H1 (cell line): ENCODE results near the gene TTC34. TPM values are rescaled to one million over a fixed set of nuclear protein-coding genes. Genes with fewer than 3 reads are reported as not detected.

Source experiments
- CTCF ChIA-PET: fragments of 300-600 bp; sonication (Branson Sonifier 250); formaldehyde crosslinking; loops from one replicate; lab custom pipeline; 2021; ENCODE audit not compliant: partially characterized antibody; lab: Charles Lee
- POLR2A ChIA-PET: fragments of 300-600 bp; sonication (Branson Sonifier 250); formaldehyde crosslinking; loops from one replicate; lab custom pipeline; 2021; ENCODE audit warnings: inconsistent platforms; ENCODE audit not compliant: partially characterized antibody; lab: Charles Lee
- DNase-seq, 2 experiments: peaks; one replicate each; pipeline versions ENCODE4 v3.0.0 to v3.0.0-alpha.2; 2010 to 2022; ENCODE audit warnings: low spot score in 2 of 2, low read depth in 1 of 2, mixed read lengths in 1 of 2
- FAIRE-seq: peaks from 2 replicates; lab custom pipeline; 2011; peaks lifted over from hg19 to GRCh38; lab: Jason Lieb, UNC
- H2AFZ ChIP-seq: 2 replicates; pipeline ENCODE4 v1.8.1; 2012; ENCODE audit warnings: low read length, inconsistent platforms
- H2AK5ac ChIP-seq: 2 replicates; pipeline ENCODE4 v1.6.1; 2013; ENCODE audit warnings: low read depth, low read length
- H2BK120ac ChIP-seq: replicated peaks from 2 replicates; pipeline ENCODE3; 2013; ENCODE audit warnings: low read depth, low read length, inconsistent platforms
- H2BK12ac ChIP-seq: 2 replicates; pipeline ENCODE4 v1.6.1; 2013; ENCODE audit warnings: low read depth, low read length
- H2BK15ac ChIP-seq: 2 replicates; pipeline ENCODE4 v1.6.1; 2013; ENCODE audit warnings: low read length
- H2BK20ac ChIP-seq: 2 replicates; pipeline ENCODE4 v1.6.1; 2013; ENCODE audit warnings: low read length
- H2BK5ac ChIP-seq: 2 replicates; pipeline ENCODE4 v1.6.1; 2013; ENCODE audit warnings: low read depth, low read length
- H3K14ac ChIP-seq: 2 replicates; pipeline ENCODE4 v1.6.1; 2013; ENCODE audit warnings: inconsistent platforms; ENCODE audit not compliant: insufficient read length
- H3K18ac ChIP-seq: 2 replicates; pipeline ENCODE4 v1.6.1; 2013; ENCODE audit warnings: low read length; ENCODE audit errors: extremely low read depth
- H3K23ac ChIP-seq: 2 replicates; pipeline ENCODE4 v1.6.1; 2013; ENCODE audit warnings: inconsistent platforms; ENCODE audit not compliant: insufficient read length
- H3K23me2 ChIP-seq: 2 replicates; pipeline ENCODE4 v1.6.1; 2013; ENCODE audit warnings: low read depth, low read length
- H3K27ac ChIP-seq: 2 replicates; pipeline ENCODE4 v1.6.1; 2011; ENCODE audit warnings: low read depth, low read length, inconsistent platforms
- H3K27me3 ChIP-seq, 4 experiments: replicated peaks in 1 of 4; 1 replicate in 1 of 4; 2 replicates in 3 of 4; pipeline versions ENCODE4 v1.6.1 to v1.8.1; 2011 to 2013; ENCODE audit warnings: low read length in 3 of 4, mild to moderate bottlenecking in 3 of 4, inconsistent platforms in 2 of 4, mixed read lengths in 2 of 4, moderate library complexity in 1 of 4; ENCODE audit not compliant: control insufficient read depth in 3 of 4, insufficient read depth in 3 of 4; ENCODE audit errors: extremely low read depth in 1 of 4
- H3K36me3 ChIP-seq, 4 experiments: 2 replicates each; pipeline versions ENCODE4 v1.6.1 to v1.8.1; 2011 to 2013; ENCODE audit warnings: mild to moderate bottlenecking in 4 of 4, low read length in 3 of 4, moderate library complexity in 2 of 4, control low read depth in 1 of 4, inconsistent platforms in 1 of 4; ENCODE audit not compliant: insufficient read depth in 4 of 4, control insufficient read depth in 2 of 4
- H3K4ac ChIP-seq: replicated peaks from 2 replicates; pipeline ENCODE3; 2013; ENCODE audit warnings: low read length, low read depth, mixed read lengths, inconsistent platforms; ENCODE audit not compliant: insufficient read length
- H3K4me1 ChIP-seq, 4 experiments: replicated peaks in 1 of 4; 1 replicate in 1 of 4; 2 replicates in 3 of 4; pipeline versions ENCODE4 v1.6.1 to v1.8.1; 2011 to 2013; ENCODE audit warnings: low read length in 3 of 4, inconsistent platforms in 2 of 4, mixed read lengths in 1 of 4; ENCODE audit not compliant: insufficient read depth in 4 of 4, control insufficient read depth in 3 of 4
- H3K4me2 ChIP-seq, 2 experiments: 2 replicates each; pipeline versions ENCODE4 v1.6.1 to v1.8.1; 2011 to 2013; ENCODE audit warnings: low read depth in 2 of 2, low read length in 2 of 2, control low read depth in 1 of 2, inconsistent platforms in 1 of 2, mild to moderate bottlenecking in 1 of 2; ENCODE audit not compliant: insufficient read depth in 1 of 2
- H3K4me3 ChIP-seq, 4 experiments: fragments of 200-600, 300-600 bp in 1 of 4; sonication (generic), shearing (Covaris generic), sonication (Bioruptor Twin) in 1 of 4; 2 replicates each; pipeline versions ENCODE4 v1.5.1 to v1.8.1; 2011 to 2016; ENCODE audit warnings: low read length in 4 of 4, low read depth in 3 of 4, control low read depth in 2 of 4, inconsistent platforms in 2 of 4, mild to moderate bottlenecking in 2 of 4, mixed read lengths in 1 of 4, moderate library complexity in 1 of 4; ENCODE audit not compliant: insufficient read depth in 2 of 4; ENCODE audit errors: extremely low read depth in 1 of 4
- H3K56ac ChIP-seq: replicated peaks from 2 replicates; pipeline ENCODE3; 2013; ENCODE audit warnings: low read depth, mild to moderate bottlenecking, mixed read lengths, low read length, inconsistent platforms; ENCODE audit not compliant: insufficient read length
- H3K79me1 ChIP-seq: 2 replicates; pipeline ENCODE4 v1.6.1; 2013; ENCODE audit warnings: low read depth, low read length, control low read depth
- H3K79me2 ChIP-seq, 2 experiments: 2 replicates each; pipeline versions ENCODE4 v1.6.1 to v1.8.1; 2012 to 2013; ENCODE audit warnings: low read length in 2 of 2, mild to moderate bottlenecking in 2 of 2, inconsistent platforms in 1 of 2; ENCODE audit not compliant: insufficient read depth in 2 of 2, control insufficient read depth in 1 of 2
- H3K9ac ChIP-seq, 4 experiments: replicated peaks in 1 of 4; 1 replicate in 1 of 4; 2 replicates in 3 of 4; pipeline versions ENCODE4 v1.6.1 to v1.8.1; 2011 to 2013; ENCODE audit warnings: low read depth in 3 of 4, low read length in 3 of 4, control low read depth in 2 of 4, mild to moderate bottlenecking in 2 of 4, moderate library complexity in 2 of 4, inconsistent platforms in 1 of 4; ENCODE audit errors: extremely low read depth in 1 of 4
- H3K9me3 ChIP-seq, 2 experiments: 2 replicates each; pipeline versions ENCODE4 v1.6.1 to v1.8.1; 2012 to 2013; ENCODE audit warnings: mild to moderate bottlenecking in 2 of 2, moderate library complexity in 2 of 2, control low read depth in 1 of 2, inconsistent platforms in 1 of 2, low read depth in 1 of 2, low read length in 1 of 2, mixed read lengths in 1 of 2; ENCODE audit not compliant: insufficient read depth in 2 of 2
- H4K20me1 ChIP-seq, 2 experiments: replicated peaks in 1 of 2; 2 replicates each; pipeline versions ENCODE3 to v1.8.1; 2011 to 2013; ENCODE audit warnings: inconsistent platforms in 2 of 2, low read length in 2 of 2, mild to moderate bottlenecking in 1 of 2; ENCODE audit not compliant: insufficient read depth in 2 of 2, control insufficient read depth in 1 of 2
- H4K5ac ChIP-seq: 2 replicates; pipeline ENCODE4 v1.6.1; 2013; ENCODE audit warnings: low read length, low read depth, mixed read lengths, inconsistent platforms; ENCODE audit not compliant: insufficient read length
- H4K8ac ChIP-seq: 2 replicates; pipeline ENCODE4 v1.8.0; 2013; ENCODE audit warnings: mild to moderate bottlenecking, moderate library complexity, low read length, inconsistent platforms; ENCODE audit not compliant: insufficient read depth; ENCODE audit errors: extremely low read depth
- H4K91ac ChIP-seq: replicated peaks from 2 replicates; pipeline ENCODE3; 2013; ENCODE audit warnings: low read length, mixed read lengths, inconsistent platforms; ENCODE audit not compliant: insufficient read length
- BACH1 ChIP-seq: IDR thresholded peaks from 2 replicates; pipeline ENCODE4 v1.6.1; 2012; ENCODE audit warnings: low read length, improper control_type of control experiment
- CTBP2 ChIP-seq: IDR thresholded peaks from 2 replicates; pipeline ENCODE4 v1.7.0; 2011; ENCODE audit warnings: borderline replicate concordance, mild to moderate bottlenecking, moderate library complexity, mixed read lengths, low read length; ENCODE audit not compliant: insufficient read depth, insufficient read length
- GTF2F1 ChIP-seq: IDR thresholded peaks from 2 replicates; pipeline ENCODE4 v1.6.1; 2012; ENCODE audit warnings: low read depth, low read length, improper control_type of control experiment, borderline replicate concordance
- JUND ChIP-seq: IDR thresholded peaks from 2 replicates; pipeline ENCODE4 v1.6.1; 2011; ENCODE audit warnings: mild to moderate bottlenecking, improper control_type of control experiment, low read length
- NANOG ChIP-seq: IDR thresholded peaks from 2 replicates; pipeline ENCODE4 v1.6.1; 2011; ENCODE audit warnings: low read length, low read depth, mild to moderate bottlenecking, inconsistent platforms; ENCODE audit not compliant: insufficient read depth, poor library complexity, severe bottlenecking
- SP2 ChIP-seq: IDR thresholded peaks from 2 replicates; pipeline ENCODE4 v1.6.1; 2012; ENCODE audit warnings: mild to moderate bottlenecking, low read length, inconsistent platforms
- WGBS, 2 experiments: shearing (Covaris generic) in 1 of 2; methylation state at CpG; one replicate each; pipeline versions ENCODE4 v1.1.6 to v1.1.7; 2013 to 2015; ENCODE audit warnings: low lambda C conversion rate in 2 of 2, mixed read lengths in 2 of 2, inconsistent platforms in 1 of 2, low coverage in 1 of 2, missing lambda C conversion rate in 1 of 2; ENCODE audit not compliant: insufficient replicate concordance in 2 of 2, insufficient coverage in 1 of 2, insufficient read length in 1 of 2; ENCODE audit errors: extremely low coverage in 1 of 2, missing lambda C conversion rate in 1 of 2; 5-methylcytosine and 5-hydroxymethylcytosine counted together
- polyA plus RNA-seq, 7 experiments: library from polyadenylated mRNA; depleted of rRNA in 3 of 7; stranded (reverse) in 5 of 7; unstranded in 2 of 7; fragments of >200 nt in 5 of 7; fragments of 200-250 nt in 2 of 7; gene quantifications; 1 replicate in 5 of 7; 2 replicates in 1 of 7; 4 replicates in 1 of 7; pipeline versions ENCODE4 v1.2.1 to v1.2.3, GENCODE V29; 2011 to 2013; ENCODE audit warnings: missing spikeins in 2 of 7, mixed read lengths in 2 of 7
- total RNA-seq: library from RNA; stranded (reverse); fragmentation: NEBNext Ultra II Directional; extraction: Animal tissue kit (Norgen Biotek cat#: 25700); gene quantifications from 2 replicates; pipeline ENCODE4 v1.2.1, GENCODE V29; 2021

The TTC34 gene
- total and polyA plus RNA-seq, 2 of the 8 experiments (the other 6 are each of a cell fraction or from before 2014, with no cell fraction given): 0.23 to 0.50 TPM

- Histone ChIP-seq H2BK5ac (no peak overlapping the region), H3K79me2 (no peaks in the 10 kb centered on the region), H4K91ac (no peak overlapping the region), H3K23ac (no peak overlapping the region), H3K79me1 (no peaks in the 10 kb centered on the region), H4K5ac (no peak overlapping the region), H3K9ac (no peak overlapping the region), H2BK12ac (no peak overlapping the region), H2BK120ac (no peak overlapping the region), H3K4me2 (no peak overlapping the region), H3K27me3 (no peaks in the 10 kb centered on the region), H3K23me2 (no peaks in the 10 kb centered on the region), H3K4me1 (no peaks in the 10 kb centered on the region; a peak in 1 of 7 replicates), H3K14ac (no peak overlapping the region)
- CTCF ChIA-PET: interaction anchor here (1.0 kb wide), 1 partner anchor 12 kb away, joined by 3 read pairs; no protein-coding TSS in a partner anchor
- FAIRE-seq (no peak), DNase-seq (no peak)
- POLR2A ChIA-PET: no interaction called here
- TF ChIP-seq CTBP2 (no peak), JUND (no peak), GTF2F1 (no peak), SP2 (no peak), NANOG (no peak), BACH1 (no peak)
- TF ChIP-seq, all 59 proteins: peak for 0
- Histone ChIP-seq H3K4me3 (no peak overlapping the region), H3K27ac (no peak overlapping the region), H3K9me3 (peaks cover 62 to 89% of the 10 kb centered on the region in 2 experiments), H2BK15ac (no peak overlapping the region), H2AFZ (no peak overlapping the region), H3K36me3 (no peaks in the 10 kb centered on the region; a peak in 1 of 8 replicates), H3K56ac (no peak overlapping the region), H2AK5ac (no peak overlapping the region), H4K8ac (no peak overlapping the region), H2BK20ac (no peak overlapping the region), H3K4ac (no peak overlapping the region), H4K20me1 (no peaks in the 10 kb centered on the region), H3K18ac (no peak overlapping the region)
- 69% methylated on average over 6 of the region's 6 CpGs; no CpG with 5 or more reads in 1 of the 2 experiments for whole genome bisulfite sequencing, 2 experiments
These were observed 5.6 kb downstream of the TTC34 start for GRCh38 chr1:2795926-2796325.
